HUES6 (cell line): ENCODE measurements around the gene NR1D2.
"Not testable (repeated sequence)": the region's sequence is repeated elsewhere in the genome, so short reads cannot be mapped to it uniquely, and the experiment has no call there.

ENCODE experiments used
- H3K27ac ChIP-seq: 2 replicates; pipeline ENCODE4 v1.7.0; 2013; ENCODE audit warnings: low read depth, mild to moderate bottlenecking, low read length, inconsistent platforms
- H3K27me3 ChIP-seq: 2 replicates; pipeline ENCODE4 v1.6.1; 2013; ENCODE audit warnings: low read length; ENCODE audit not compliant: control insufficient read depth, insufficient read depth
- H3K36me3 ChIP-seq: 2 replicates; pipeline ENCODE4 v1.6.1; 2013; ENCODE audit warnings: low read length; ENCODE audit not compliant: control insufficient read depth, insufficient read depth
- H3K4me1 ChIP-seq: 2 replicates; pipeline ENCODE4 v1.6.1; 2013; ENCODE audit warnings: low read length; ENCODE audit not compliant: control insufficient read depth, insufficient read depth
- H3K4me3 ChIP-seq: 2 replicates; pipeline ENCODE4 v1.5.1; 2013; ENCODE audit warnings: low read depth, low read length
- H3K9ac ChIP-seq: one replicate; pipeline ENCODE4 v1.6.1; 2013; ENCODE audit warnings: mild to moderate bottlenecking, low read length
- H3K9me3 ChIP-seq: 2 replicates; pipeline ENCODE4 v1.6.1; 2013; ENCODE audit warnings: low read depth, low read length; ENCODE audit not compliant: control insufficient read depth, insufficient read depth

The NR1D2 gene

GRCh38 chr3:24005669-24006068, 60.6 kb downstream of the NR1D2 start:
- H3K36me3 ChIP-seq = no peaks in the 10 kb centered on the region
- no peak overlapping the region for H3K4me3 ChIP-seq
- no peaks in the 10 kb centered on the region for H3K27me3 ChIP-seq
- H3K4me1 ChIP-seq = no peaks in the 10 kb centered on the region
- no peak overlapping the region for H3K27ac ChIP-seq
- H3K9me3 ChIP-seq = no peaks in the 10 kb centered on the region
- no peak overlapping the region for H3K9ac ChIP-seq

DNA sequence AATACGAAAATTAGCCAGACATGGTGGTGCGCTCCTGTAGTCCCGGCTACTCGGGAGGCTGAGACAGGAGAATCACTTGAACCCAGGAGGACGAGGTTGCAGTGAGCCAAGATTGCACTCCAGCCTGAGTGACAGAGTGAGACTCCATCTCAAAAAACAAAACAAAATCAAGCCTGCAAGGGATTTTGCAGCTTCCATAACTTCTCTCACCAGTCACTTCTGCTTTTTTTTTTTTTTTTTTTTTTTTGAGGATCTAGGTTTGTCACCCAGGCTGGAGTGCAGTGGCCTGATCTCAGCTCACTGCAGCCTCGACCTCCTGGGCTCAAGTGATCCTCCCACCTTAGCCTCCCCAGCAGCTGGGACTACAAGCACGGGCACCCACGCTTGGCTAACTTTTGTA, 65.7 kb downstream of the NR1D2 start:
- H3K27me3 ChIP-seq, H3K36me3 ChIP-seq, H3K4me3 ChIP-seq, H3K27ac ChIP-seq, H3K9ac ChIP-seq, H3K9me3 ChIP-seq, H3K4me1 ChIP-seq: not testable (repeated sequence)

GRCh38 chr3:24012589-24013269, 67.6 kb downstream of the NR1D2 start:
- no peaks in the 10 kb centered on the region for H3K27me3 ChIP-seq
- H3K9me3 ChIP-seq = no peaks in the 10 kb centered on the region
- no peaks in the 10 kb centered on the region for H3K4me1 ChIP-seq
- no peaks in the 10 kb centered on the region for H3K36me3 ChIP-seq
- no peak overlapping the region for H3K9ac ChIP-seq
- H3K4me3 ChIP-seq = no peak overlapping the region
- H3K27ac ChIP-seq = no peak overlapping the region

DNA sequence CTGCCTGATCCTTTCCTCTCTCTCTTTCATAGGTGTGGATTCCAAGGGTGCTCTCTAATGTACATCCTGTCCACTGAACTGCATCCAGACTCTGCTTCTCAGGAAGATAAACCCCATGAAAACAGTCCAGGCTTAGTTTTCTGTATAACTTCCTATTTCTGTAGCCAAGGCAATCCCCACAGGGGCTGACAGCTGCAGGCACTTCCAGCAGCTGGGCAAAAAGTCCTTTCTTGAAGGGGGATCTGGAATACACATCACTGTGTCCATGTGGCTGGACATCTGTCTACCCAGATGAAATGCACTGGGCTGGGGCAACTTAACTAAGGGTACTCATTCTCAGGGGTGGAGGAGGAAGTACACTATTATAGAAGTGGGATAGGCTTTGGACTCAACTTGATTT, 72.2 kb downstream of the NR1D2 start:
- Histone ChIP-seq H3K9me3 (no peaks in the 10 kb centered on the region), H3K27ac (no peak overlapping the region), H3K36me3 (no peaks in the 10 kb centered on the region), H3K9ac (no peak overlapping the region), H3K27me3 (no peaks in the 10 kb centered on the region), H3K4me1 (no peaks in the 10 kb centered on the region), H3K4me3 (no peak overlapping the region)

- no peaks in the 10 kb centered on the region for H3K4me1 ChIP-seq
- no peaks in the 10 kb centered on the region for H3K9me3 ChIP-seq
- no peak overlapping the region for H3K4me3 ChIP-seq
- H3K27ac ChIP-seq = no peak overlapping the region
- no peaks in the 10 kb centered on the region for H3K36me3 ChIP-seq
- H3K9ac ChIP-seq = no peak overlapping the region
- no peaks in the 10 kb centered on the region for H3K27me3 ChIP-seq
Observed at GRCh38 chr3:24018784-24019570, 73.9 kb downstream of the NR1D2 start.

- Histone ChIP-seq H3K27me3 (no peaks in the 10 kb centered on the region), H3K4me1 (no peaks in the 10 kb centered on the region), H3K4me3 (no peak overlapping the region), H3K9ac (no peak overlapping the region), H3K9me3 (no peaks in the 10 kb centered on the region), H3K27ac (no peak overlapping the region), H3K36me3 (no peaks in the 10 kb centered on the region)
Observed at GRCh38 chr3:24019585-24019984, 74.5 kb downstream of the NR1D2 start.

DNA sequence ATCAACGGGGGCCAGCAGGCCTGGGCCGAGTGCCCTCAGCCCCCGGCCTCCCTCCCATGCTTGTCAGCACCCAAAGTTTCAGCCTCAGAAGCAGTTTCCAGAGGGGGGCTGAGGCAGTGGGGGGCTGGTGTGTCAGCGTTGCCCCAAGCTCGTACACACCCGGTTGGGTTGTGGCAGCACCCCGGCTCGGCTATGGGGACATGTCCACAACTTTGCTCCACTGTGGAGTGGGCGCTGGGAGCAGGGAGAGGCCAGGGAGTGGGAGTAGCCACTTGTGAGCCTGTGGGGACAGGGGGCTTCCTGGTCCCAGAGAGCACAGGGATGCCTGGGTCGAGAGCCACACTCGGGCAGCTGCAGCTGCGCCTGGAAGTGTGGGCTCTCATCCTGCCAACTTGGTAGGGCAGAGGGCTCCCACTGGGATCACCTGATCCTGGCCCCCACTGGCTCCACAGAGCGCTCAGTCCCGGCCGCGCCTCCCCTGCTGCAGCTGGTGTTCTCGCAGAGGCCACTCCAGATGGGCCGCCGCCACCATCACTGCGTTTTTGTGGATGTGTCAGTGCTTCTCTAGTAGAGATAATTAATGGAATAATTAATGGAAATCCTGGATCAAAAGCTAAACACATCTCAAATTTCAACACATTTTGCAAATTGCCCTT, 75.1 kb downstream of the NR1D2 start:
- Histone ChIP-seq H3K4me1 (no peaks in the 10 kb centered on the region), H3K9ac (no peak overlapping the region), H3K4me3 (no peak overlapping the region), H3K27me3 (no peaks in the 10 kb centered on the region), H3K36me3 (no peaks in the 10 kb centered on the region), H3K27ac (no peak overlapping the region), H3K9me3 (no peaks in the 10 kb centered on the region)

GRCh38 chr3:24023197-24023596, 78.1 kb downstream of the NR1D2 start:
- Histone ChIP-seq H3K27me3 (no peaks in the 10 kb centered on the region), H3K9me3 (no peaks in the 10 kb centered on the region), H3K4me1 (no peaks in the 10 kb centered on the region), H3K36me3 (no peaks in the 10 kb centered on the region), H3K4me3 (no peak overlapping the region), H3K27ac (no peak overlapping the region), H3K9ac (no peak overlapping the region)

DNA sequence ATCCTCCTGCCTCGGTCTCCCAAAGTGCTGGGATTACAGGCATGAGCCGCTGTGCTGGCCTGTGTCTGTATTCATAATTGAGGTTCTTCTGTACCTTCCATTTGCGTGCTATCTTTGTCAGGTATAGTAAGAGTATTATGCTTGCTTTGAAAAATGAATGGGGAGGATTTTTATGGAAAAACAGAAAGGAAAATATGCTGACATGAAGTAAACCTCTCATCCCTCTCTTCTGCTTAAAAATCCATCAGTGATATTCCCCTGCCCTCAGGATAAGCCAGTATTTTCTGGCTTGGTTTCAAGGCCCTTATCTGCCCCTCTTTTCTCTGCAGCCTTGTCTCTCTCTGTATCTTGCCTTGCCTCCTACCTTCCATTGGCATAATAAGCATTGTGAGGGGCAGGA, 80.7 kb downstream of the NR1D2 start:
- Histone ChIP-seq H3K36me3 (no peaks in the 10 kb centered on the region), H3K27ac (no peak overlapping the region), H3K9ac (no peak overlapping the region), H3K4me3 (no peak overlapping the region), H3K9me3 (no peaks in the 10 kb centered on the region), H3K4me1 (no peaks in the 10 kb centered on the region), H3K27me3 (no peaks in the 10 kb centered on the region; the same call in 1 of the 2 replicates)

GRCh38 chr3:24026665-24027064, 81.6 kb downstream of the NR1D2 start:
- not testable (repeated sequence) for H3K36me3 ChIP-seq, H3K9ac ChIP-seq, H3K4me1 ChIP-seq, H3K4me3 ChIP-seq, H3K27me3 ChIP-seq, H3K27ac ChIP-seq, H3K9me3 ChIP-seq

- no peaks in the 10 kb centered on the region for H3K4me1 ChIP-seq
- no peaks in the 10 kb centered on the region for H3K9me3 ChIP-seq
- H3K4me3 ChIP-seq = no peak overlapping the region
- no peak overlapping the region for H3K27ac ChIP-seq
- H3K36me3 ChIP-seq = no peaks in the 10 kb centered on the region
- no peak overlapping the region for H3K9ac ChIP-seq
- no peaks in the 10 kb centered on the region; the same call in 1 of the 2 replicates for H3K27me3 ChIP-seq
Observed at GRCh38 chr3:24027946-24028345, 82.9 kb downstream of the NR1D2 start.
